AG20443 (cell line): ENCODE results near the gene MARK1.
"Not testable (repeated sequence)": the region's sequence is repeated elsewhere in the genome, so short reads cannot be mapped to it uniquely, and the experiment has no call there.

Experiments
- DNase-seq: peaks from one replicate; pipeline ENCODE4 v3.0.0; 2012; ENCODE audit warnings: low spot score, mixed read lengths

MARK1 gene

DNA sequence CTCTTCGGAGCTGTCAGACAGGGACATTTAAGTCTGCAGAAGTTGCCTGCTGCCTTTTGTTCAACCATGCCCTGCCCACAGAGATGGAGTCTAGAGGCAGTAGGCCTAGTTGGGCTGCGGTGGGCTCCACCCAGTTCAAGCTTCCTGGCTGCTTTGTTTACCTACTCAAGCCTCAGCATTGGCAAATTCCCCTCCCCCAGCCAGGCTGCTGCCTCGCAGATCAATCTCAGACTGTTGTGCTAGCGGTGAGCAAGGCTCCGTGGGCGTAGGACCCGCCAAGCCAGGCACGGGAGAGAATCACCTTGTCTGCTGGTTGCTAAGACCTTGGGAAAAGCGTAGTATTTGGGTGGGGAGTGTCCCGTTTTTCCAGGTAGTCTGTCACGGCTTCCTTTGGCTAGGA, 83.2 kb downstream of the MARK1 start:
- DNase-seq, result not testable (repeated sequence)

DNA sequence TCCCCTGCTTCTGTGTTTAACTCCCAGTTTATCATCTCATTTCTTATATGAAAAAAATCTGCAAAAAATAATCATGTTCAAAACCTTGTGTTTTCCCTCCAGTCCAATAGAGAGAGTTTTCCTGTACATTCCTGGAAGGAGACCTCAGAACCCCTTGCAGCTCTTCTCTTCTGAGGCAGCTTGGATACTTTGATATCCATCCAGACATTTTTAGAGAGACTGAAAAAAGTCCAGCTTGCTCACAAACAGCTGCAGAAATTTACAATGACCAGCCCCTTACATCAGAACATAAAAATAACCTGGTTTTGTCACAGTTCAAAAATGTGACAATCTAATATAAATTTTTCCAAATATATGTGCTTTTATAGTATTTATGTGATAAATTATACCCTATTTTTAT, 88.9 kb downstream of the MARK1 start:
- no peak for DNase-seq

DNA sequence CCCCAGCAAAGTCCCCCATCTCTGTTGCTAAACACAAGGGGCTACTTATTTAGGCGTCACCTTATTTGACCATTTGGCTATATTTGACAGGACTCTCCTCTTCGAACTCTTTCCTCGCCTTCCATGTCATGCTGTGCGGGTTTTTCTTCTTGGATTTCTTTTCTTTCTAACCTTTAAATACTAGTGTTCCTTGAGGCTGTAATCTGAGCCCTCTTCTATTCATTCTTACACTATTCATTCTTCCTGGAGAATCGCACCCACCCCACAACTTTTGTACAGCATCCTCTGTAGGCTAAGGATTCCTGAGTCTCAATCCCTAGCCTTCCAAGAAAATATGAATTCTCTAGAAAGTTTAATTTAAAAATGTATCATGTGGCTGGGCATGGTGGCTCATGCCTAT, 100.5 kb downstream of the MARK1 start:
- DNase-seq, result no peak

DNA sequence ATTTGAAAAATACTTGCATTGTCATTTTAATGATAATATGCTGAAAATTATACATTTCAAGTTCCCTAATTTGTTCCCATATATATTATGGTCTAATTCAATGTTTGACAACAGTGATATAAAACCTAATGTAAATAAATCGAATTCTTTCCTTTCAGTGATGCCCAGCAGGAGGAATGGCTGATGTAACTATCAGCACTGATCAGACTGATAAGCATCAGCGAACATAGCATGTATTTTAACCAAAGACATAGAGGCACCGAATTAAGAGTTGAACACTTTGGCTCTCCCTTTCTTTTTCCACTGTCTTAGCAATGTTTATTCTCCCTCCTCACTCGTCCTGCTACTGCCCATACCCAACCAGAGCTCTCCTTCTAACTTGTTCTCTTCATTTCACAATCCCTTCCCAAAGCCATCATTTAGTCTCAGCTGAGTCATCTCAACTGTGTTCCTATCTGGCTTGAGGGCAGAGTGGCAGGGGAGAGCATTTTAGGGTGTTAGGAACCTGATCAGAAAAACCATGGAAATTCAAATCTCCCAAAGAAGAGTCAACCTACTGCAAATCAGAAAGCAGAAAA, 103.4 kb downstream of the MARK1 start:
- no peak for DNase-seq

DNA sequence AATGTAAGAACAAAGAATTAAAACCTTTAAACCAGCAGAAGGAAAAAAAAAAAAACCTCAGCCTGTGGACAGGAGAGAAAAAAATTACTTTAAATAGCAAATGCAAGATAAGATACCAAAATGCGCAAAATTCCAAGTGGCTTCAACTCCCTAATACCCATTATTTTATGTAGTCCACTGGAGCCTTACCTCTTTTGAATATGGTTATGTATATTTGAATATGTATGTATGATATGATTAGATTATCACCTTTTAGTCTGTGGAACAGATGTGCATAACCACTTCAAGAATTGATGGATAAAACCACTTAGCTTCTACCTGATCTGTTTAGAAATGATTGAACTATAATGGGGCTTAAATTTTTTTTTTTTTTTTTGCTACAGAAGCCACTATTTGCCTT, 109.8 kb downstream of the MARK1 start:
- DNase-seq, result no peak

DNA sequence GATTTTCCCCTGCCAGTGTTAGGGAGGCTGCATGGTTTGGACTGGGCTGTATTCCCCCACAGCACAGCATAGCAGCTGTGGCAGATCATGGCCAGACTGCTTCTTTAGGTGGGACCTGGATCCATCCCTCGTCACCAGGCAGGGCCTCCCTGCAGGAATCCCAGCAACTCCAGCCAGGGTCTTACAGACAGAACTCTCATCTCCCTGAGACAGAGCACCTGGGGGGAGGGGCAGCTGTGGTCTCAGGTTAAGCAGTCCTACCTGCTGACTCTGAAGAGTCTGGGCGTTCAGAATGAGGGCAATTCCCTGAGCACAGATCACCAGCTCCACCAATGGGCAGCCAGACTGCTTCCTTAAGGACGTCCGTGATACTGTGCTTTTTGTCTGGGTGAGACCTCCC, 114.3 kb downstream of the MARK1 start:
- no peak for DNase-seq

DNA sequence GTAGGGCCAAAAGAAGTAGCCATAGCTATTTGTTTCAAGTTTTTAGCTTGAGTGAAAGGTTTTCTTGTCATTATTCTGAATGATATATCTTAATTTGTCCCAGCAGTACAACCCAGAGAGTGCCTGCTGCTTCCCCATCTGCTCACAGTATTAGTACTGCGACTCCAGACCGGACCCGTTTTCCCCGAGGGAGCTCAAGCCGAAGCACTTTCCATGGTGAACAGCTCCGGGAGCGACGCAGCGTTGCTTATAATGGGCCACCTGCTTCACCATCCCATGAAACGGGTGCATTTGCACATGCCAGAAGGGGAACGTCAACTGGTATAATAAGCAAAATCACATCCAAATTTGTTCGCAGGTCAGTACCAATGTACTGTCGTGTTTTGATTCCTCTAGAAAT, 125.1 kb downstream of the MARK1 start:
- no peak for DNase-seq

DNA sequence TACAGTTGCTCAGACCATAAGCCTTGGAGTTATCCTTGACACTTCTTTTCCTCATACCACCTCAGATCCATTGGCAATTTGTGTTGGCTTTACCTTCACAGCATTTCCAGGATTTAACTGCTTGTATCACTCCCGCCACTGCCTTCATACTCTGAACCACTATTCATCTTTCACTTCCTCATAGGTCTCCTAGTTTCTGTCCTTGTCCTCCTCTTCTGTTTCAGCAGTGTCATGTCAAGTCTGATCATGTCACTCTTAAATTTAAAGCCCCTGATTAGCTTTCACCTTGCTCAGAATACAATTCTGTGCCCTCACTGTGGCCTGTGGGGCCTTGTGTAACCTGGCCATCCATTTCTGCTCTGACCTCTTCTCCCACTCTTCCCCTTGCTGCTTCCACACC, 127.6 kb downstream of the MARK1 start:
- DNase-seq, result no peak

DNA sequence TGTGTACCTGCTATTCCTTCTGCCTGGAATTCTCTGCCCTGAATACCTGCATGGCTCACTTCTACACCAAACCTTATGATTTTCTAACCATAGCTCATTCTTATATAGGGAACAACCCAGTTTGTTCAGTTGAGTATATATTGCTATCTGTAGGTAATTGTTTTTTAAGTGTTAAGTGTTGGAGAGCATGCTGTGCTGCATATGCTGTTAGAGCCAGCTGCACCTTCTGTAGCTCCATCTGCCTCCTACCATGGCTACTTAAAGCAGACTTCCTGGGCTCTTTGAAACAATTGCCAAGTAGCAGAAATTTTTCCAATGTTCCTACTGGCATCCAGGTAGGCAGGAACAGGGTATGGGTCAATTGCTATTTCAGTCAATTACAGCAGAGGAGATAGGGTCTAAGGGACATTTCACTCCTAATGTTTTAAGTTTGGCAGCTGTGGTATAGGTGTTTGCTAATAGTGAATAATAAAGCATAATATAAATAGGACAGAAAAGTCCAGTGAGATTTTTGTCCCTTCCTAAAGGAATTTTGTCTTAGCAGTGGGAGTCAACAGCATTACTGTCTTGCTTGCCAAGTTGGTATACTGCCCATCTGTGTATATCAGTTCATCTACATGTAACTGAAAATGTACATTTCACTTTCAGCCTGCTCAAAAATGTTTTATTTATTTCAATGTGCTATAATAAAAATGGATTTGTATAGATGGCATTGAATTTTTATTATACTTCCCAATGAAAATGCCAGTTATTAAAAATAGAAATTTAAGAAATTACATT, 128.2 kb downstream of the MARK1 start:
- DNase-seq, result no peak

DNA sequence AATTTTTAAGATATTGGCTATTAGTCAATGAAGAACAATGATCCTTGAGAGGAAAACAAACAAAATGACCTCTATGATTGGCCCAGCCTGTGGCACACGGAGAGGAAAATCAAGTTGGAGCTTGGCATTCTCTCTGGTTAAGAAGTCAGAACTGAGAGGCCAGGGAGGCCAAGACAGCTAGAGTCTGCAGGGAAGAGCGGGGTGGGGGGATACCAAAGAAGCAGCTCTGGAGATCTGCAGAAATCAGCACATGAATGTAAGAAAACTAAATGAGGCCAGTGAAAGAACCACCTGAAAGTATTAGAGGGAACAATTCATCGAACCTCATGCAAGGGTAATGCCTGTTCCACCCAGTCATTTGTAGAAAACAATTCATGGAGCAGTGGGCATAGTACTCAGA, 138.4 kb downstream of the MARK1 start:
- no peak for DNase-seq

DNA sequence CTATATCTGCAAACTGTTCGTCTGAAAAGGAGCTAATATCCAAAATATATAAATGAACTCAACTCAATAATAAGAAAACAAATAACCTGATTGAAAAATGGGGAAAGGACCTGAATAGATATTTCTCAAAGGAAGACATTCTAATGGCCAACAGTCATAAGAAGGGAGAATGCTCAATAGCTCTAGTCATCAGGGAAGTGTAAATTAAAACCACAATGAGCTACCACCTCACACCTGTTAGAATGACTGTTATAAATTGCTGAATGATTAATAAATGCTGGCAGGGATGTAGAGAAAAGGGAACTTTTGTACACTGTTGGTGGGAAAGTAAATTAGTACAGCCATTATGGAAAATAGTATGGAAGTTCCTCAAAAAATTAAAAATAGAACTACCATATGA, 141.1 kb downstream of the MARK1 start:
- no peak for DNase-seq

DNA sequence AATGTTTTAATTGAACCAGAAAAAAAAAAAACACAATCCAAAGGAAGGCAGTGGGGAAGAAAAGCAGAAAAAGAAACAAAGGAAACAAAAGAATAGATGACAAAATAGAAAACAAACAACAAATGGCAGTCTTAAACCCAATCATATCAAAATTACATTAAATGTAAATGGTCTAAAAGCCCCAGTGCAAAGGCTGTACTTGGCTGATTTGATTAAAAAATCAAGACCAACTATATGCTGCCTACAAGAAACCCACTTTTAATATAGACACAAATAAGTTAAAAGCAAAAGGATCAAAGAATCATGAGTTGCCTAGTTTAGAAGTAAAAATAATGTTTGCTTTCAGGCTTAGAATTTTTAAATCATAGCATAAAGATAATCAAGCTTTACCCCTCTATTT, 142.4 kb downstream of the MARK1 start:
- DNase-seq, result no peak

DNA sequence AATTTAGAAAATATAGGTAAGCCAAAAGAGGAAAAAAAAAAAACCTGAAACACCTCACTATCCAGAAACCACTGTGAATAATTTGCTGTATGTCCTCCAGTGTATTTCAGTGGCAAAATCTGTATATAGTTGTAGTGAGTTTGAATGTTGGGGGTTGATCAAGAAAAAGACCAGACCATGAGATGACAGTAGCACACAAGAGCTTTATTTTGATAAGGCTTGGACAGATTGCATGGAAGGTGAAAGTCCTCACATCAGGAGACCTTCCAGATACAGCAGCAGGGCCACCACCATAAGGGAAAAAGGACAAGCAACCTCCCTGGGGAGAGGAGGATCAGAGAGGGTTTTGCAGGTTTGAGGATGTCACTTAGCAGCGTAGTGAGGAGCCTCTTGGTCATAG, 146.0 kb downstream of the MARK1 start:
- DNase-seq, result no peak

DNA sequence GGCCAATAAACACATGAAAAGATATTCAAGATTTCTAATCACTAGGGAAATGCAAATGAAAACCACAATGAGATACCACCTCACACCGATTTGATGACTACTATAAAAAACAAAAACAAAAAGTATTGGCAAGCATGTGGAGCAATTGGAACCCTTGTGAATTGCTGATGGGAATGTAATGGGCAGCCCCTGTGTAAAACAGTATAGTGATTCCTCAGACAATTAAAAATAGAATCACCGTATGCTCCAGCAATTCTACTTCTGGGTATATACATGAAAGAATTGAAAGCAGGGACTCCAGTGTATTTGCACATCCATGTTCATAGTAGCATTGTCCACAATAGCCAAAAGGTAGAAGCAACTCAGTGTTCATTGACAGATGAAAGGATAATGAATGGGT, 149.3 kb downstream of the MARK1 start:
- DNase-seq, result no peak

DNA sequence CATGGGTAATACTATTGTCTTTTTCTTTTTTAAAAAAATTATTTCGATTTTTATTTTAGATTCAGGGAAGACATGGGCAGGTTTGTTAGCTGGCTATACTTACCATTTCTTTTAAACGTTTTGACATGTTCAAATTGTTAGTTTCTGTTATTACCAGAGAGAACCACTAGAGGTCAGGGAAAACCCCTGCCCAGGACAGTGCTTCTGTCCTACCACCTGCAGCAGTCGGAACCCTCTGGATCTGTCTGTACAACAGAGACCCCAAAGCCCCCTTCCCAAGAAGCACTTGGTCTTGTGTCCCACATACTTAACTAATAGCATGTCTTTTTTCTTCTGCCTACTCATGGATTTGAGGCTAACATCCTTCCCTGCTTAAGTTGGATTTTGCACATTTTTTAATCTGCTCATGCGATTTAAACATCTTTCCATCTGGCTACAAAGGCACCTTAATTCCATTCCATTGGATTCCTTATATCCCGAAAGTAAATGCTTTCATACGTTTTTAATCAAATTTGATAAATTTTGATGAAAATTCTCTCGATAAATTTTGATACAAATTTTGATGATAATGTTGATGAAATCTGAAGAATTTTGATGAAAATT, 152.2 kb downstream of the MARK1 start:
- peak; percentile 68 for DNase-seq

DNA sequence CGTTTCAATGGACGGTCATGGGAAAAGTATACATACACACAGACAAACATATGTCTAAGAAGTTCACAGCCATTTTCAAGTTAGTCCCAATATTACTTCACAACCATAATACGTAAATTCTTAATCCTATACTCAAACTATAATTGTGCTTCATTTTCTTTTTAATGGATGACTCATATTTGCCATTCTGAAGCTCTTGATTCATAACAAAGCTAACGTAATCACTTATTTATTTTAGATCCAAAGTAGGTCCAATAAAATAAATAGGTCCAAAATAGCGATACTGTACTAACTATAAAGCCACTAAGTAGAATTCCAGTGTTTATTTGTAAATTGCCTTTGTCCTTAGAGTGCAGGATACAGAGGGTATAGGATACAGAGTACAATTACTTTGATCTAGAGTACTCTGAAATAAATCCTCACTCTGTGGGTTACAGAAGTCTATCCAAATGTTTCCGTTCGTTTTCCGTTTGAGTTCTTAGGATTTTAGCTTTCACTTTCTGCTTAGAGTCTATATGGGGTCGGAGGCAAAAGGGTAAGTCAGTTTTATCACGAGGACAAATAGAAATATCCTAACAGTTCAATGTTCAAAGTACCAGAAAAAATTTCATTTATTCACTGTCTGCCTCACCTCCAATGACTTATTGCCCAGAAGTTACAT, 153.4 kb downstream of the MARK1 start:
- no peak for DNase-seq

DNA sequence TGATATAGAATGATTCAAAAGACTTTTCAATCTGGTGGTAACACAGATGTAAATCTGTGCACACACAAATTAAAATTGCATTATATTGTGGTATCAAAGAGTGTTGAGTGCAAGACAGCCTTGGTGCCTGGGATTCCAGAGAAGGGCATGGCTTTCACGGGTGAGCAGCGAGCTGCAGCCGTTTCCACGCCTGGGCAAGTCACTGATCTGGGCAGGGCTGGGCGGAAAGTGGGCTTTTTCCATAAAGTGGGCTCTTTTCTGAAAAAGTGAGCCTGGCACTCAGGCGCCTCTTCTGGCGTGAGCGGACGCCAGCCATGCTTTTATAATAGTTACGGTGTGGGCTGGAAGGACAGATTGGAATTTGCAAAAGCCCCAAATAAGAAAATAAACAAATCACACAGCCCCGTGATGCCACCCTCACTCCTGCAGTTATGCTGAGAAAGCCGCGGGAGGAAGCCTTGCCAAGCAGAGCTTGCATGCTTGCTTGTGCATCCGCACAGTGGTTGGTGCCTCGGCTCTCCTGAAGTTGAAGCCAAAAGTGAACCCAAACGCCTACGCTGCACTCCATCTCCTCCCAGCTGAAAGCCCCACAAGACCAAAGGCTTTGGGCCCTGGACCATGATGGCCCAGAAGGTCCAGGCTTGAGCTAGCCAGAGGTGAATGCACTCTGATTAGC, 155.1 kb downstream of the MARK1 start:
- DNase-seq, result no peak

DNA sequence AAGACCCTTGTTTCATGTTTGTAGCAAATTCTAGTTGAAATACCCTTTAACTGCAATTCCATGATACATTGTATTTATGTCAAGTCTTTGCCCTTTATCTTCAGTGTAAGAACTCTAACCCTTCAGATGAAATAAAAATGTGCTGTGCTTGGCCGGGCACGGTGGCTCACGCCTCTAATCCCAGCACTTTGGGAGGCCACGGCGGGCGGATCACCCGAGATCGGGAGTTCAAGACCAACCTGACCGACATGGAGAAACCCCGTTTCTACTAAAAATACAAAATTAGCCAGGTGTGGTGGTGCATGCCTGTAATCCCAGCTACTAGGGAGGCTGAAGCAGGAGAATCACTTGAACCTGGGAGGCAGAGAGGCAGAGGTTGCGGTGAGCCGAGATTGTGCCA, 155.8 kb downstream of the MARK1 start:
- DNase-seq, result not testable (repeated sequence)

DNA sequence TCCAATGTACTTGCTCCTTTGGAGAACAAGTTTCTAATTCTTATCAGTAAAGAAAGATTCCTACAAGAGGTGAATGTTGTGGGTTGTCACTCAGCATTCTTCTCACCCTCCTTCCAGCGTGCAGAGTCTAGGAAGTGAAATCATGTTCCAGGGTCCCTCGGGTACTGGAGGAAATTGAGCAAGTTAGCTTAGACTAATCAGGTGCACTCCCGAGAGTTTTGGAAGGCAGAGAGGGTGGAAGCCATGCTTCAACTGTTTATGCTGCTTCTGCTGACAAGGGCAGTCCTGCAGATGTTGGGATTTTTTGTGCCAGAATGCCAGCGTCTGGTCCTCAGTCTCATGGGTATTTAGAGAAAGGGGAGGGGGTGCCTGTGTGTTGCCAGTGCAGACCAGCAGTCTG, 157.0 kb downstream of the MARK1 start:
- DNase-seq, result no peak

DNA sequence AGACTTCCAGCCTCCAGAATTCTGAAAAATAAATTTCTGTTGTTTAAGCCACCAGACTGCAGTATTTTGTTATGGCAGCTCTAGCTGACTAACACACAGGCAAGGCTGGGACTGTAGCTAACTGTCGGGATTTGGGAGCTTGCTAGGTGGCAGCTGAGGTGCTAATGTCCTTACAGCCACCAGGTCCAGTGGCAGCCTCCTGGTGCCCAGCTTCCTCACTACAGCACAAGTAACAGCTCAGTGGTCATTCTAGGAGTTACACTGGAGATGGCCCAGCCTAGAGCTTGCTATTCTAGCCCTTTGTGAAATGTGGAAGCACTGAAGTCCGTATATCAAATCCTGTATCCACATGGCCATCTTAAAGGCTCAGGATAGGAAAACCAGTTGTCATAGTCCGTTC, 157.9 kb downstream of the MARK1 start:
- no peak for DNase-seq

DNA sequence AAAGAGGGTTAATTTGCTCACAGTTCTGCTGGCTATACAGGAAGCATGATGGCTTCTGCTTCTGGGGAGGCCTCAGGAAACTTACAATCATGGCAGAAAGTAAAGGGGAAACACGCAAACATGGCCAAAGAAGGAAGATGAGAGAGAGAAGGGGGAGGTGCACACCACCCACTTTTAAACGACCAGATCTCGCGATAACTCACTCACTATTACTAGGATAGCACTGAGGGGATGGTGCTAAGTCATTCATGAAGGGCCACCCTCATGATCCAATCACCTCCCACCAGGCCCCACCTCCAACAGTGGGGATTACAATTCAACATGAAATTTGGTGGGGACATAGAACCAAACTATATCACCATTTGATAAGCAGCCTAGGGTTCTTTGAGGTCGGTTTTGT, 159.9 kb downstream of the MARK1 start:
- no peak for DNase-seq

DNA sequence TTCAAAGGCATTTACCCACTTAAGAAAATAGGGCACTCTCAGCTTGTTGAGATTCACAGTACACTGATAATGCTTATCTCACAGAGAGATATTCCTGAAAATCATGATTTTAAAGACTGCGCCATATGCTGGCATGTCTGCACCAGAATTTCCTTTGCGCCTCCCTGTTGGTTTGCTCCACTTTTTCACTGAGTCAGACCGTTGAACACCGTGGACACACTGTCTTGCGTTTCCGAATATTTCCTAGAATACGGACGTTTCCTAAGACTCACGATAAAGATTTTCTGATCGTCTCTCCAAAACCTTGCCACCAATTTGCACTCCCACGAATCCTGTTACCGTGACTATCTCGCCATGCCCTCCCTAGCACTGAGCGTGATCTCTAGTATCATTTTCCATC, 161.7 kb downstream of the MARK1 start:
- DNase-seq, result no peak
